ENCODE measurements around the gene RGPD3. TPM values are rescaled to one million over a fixed set of nuclear protein-coding genes. Genes with fewer than 3 reads are reported as not detected.
A peak's percentile ranks its signal among the peaks of the same experiment; 100 is the strongest.
"Not testable (repeated sequence)": the region's sequence is repeated elsewhere in the genome, so short reads cannot be mapped to it uniquely, and the experiment has no call there.

Gene RGPD3
- total RNA-seq, 4 donors from 2014 or later: 0.41 to 0.75 (median 0.48) TPM; not detected in 1

DNA sequence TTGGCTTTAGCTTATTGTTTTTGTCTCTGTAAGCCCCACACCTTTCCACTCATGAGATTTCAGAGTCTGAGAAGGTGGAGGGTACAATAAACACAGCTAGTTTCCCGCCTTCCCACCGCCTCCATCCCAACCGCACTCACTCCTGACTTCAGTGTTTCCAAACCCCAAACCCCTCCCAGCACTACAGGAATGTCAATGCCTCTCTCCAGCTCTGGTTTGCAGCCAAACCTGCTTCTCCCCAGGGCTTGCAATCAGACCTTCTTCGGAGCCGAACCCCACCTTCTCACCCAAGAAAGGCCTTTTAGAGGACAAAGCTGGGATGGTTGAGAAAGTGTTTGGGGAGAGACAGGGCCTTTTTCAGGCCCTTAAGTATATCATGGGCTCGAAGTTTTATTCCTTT is 24.7 kb upstream of the RGPD3 start:
- intact Hi-C loops (cut with DNase I; ENCODE audit: low total_unique reads); in situ Hi-C loops (cut with MboI; ENCODE audit: low pct_ligation_motif_present in 1 of 4, low pct_unique_long_range_greater_than_20kb in 1 of 4, low sequenced_read_pairs in 3 of 4); H3K4me3 ChIP-seq; DNase-seq; H3K27me3 ChIP-seq; H3K4me1 ChIP-seq; H3K36me3 ChIP-seq; H3K27ac ChIP-seq; H3K9me3 ChIP-seq: not testable (repeated sequence)
- WGBS, 2 donors (ENCODE audit: low coverage in 1 of 2): 40 to 68% methylated on average over 4 to 6 of the region's 6 CpGs

- H3K27me3 ChIP-seq; H3K4me3 ChIP-seq; H3K27ac ChIP-seq; H3K36me3 ChIP-seq; DNase-seq; intact Hi-C loops (cut with DNase I; ENCODE audit: low total_unique reads); H3K4me1 ChIP-seq; in situ Hi-C loops (cut with MboI; ENCODE audit: low pct_ligation_motif_present in 1 of 4, low pct_unique_long_range_greater_than_20kb in 1 of 4, low sequenced_read_pairs in 3 of 4); H3K9me3 ChIP-seq: not testable (repeated sequence)
- 77% methylated on average over 6 of the region's 6 CpGs; no CpG with 5 or more reads in 1 of the 2 donors for WGBS, 2 donors (ENCODE audit: low coverage in 1 of 2)
Observed at GRCh38 chr2:106492399-106492798, 24.2 kb upstream of the RGPD3 start.

GRCh38 chr2:106489701-106490100 is 21.5 kb upstream of the RGPD3 start:
- H3K4me1 ChIP-seq; in situ Hi-C loops (cut with MboI; ENCODE audit: low pct_ligation_motif_present in 1 of 4, low pct_unique_long_range_greater_than_20kb in 1 of 4, low sequenced_read_pairs in 3 of 4); intact Hi-C loops (cut with DNase I; ENCODE audit: low total_unique reads); H3K36me3 ChIP-seq; DNase-seq; H3K4me3 ChIP-seq; H3K9me3 ChIP-seq; H3K27ac ChIP-seq: not testable (repeated sequence)
- WGBS, 2 donors (ENCODE audit: low coverage in 1 of 2): 76% methylated on average over 6 of the region's 6 CpGs; no CpG with 5 or more reads in 1 of the 2 donors
- H3K27me3 ChIP-seq: peaks cover 12% of the 10 kb centered on the region

- in situ Hi-C loops (cut with MboI; ENCODE audit: low pct_ligation_motif_present in 1 of 4, low pct_unique_long_range_greater_than_20kb in 1 of 4, low sequenced_read_pairs in 3 of 4); H3K9me3 ChIP-seq; H3K4me1 ChIP-seq; H3K27ac ChIP-seq; H3K36me3 ChIP-seq; intact Hi-C loops (cut with DNase I; ENCODE audit: low total_unique reads): not testable (repeated sequence)
- DNase-seq: peak; percentile 18
- peaks cover 12% of the 10 kb centered on the region for H3K27me3 ChIP-seq
- 12 to 29% methylated on average over 6 to 24 of the region's 44 CpGs for WGBS, 2 donors (ENCODE audit: low coverage in 1 of 2)
- peak overlapping the region in 1 of 4 donors; percentile 33 for H3K4me3 ChIP-seq
Observed at GRCh38 chr2:106487386-106488191, 19.4 kb upstream of the RGPD3 start.

GRCh38 chr2:106486551-106487385 is 18.6 kb upstream of the RGPD3 start, which contains the start of gene CD8B2:
CD8B2 (plus strand) TSS chr2:106487364; CDS start chr2:106487427, 63 bp downstream.
- Histone ChIP-seq H3K27me3 (peaks cover 12% of the 10 kb centered on the region), H3K4me3 (peak within 1 kb of the TSS in 1 of 4 donors; percentile 33)
- DNase-seq; H3K4me1 ChIP-seq; intact Hi-C loops (cut with DNase I; ENCODE audit: low total_unique reads); H3K36me3 ChIP-seq; in situ Hi-C loops (cut with MboI; ENCODE audit: low pct_ligation_motif_present in 1 of 4, low pct_unique_long_range_greater_than_20kb in 1 of 4, low sequenced_read_pairs in 3 of 4); H3K9me3 ChIP-seq; H3K27ac ChIP-seq: not testable (repeated sequence)
- WGBS, 2 donors (ENCODE audit: low coverage in 1 of 2): 56% methylated on average over 11 of the region's 39 CpGs; no CpG with 5 or more reads in 1 of the 2 donors

DNA sequence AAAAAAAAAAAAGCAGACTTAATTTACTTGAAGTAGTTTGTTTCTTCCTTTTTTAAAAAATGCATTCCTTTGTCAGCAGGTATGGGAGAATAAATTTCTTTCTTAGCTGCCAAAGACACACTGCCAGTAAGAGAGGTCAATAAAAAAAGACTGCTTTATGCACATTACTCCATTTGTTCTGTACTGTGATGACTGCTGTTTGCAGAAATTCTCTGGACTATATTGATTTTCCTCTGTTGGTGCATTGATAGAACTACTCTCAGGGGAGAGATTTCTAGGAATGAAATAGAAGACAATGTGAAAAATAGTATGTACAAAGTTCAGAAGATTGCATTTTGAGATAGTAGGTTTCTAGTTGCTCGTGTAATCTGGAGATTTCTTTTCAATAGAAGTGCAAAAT is 11.3 kb upstream of the RGPD3 start:
- in situ Hi-C loops (cut with MboI; ENCODE audit: low pct_ligation_motif_present in 1 of 4, low pct_unique_long_range_greater_than_20kb in 1 of 4, low sequenced_read_pairs in 3 of 4); H3K9me3 ChIP-seq; H3K27me3 ChIP-seq; DNase-seq; H3K4me1 ChIP-seq; H3K4me3 ChIP-seq; intact Hi-C loops (cut with DNase I; ENCODE audit: low total_unique reads); H3K36me3 ChIP-seq; H3K27ac ChIP-seq: not testable (repeated sequence)
- no CpG with 5 or more reads among the region's 1 CpG for WGBS, 2 donors (ENCODE audit: low coverage in 1 of 2)

DNA sequence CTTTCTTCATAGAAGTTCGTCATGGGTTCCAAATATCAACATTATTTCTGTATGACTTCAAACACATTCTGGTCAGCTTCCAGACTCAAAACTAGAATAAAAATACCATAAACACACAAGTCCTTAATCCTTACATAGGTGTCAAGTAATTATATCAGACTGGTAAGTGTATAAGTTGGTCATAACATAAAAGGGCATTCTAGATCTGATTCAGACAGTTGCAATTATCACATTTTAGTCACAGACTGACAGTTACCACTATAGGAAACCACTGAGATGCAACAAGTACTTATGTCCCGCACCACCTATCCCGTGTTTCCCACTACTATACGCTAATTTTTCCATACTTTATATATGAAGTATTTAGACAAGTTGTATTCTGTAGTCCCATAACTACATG is 9.4 kb upstream of the RGPD3 start:
- DNase-seq; H3K4me1 ChIP-seq; H3K27me3 ChIP-seq; in situ Hi-C loops (cut with MboI; ENCODE audit: low pct_ligation_motif_present in 1 of 4, low pct_unique_long_range_greater_than_20kb in 1 of 4, low sequenced_read_pairs in 3 of 4); H3K9me3 ChIP-seq; H3K36me3 ChIP-seq; H3K27ac ChIP-seq; H3K4me3 ChIP-seq; intact Hi-C loops (cut with DNase I; ENCODE audit: low total_unique reads): not testable (repeated sequence)
- whole genome bisulfite sequencing, 2 donors (ENCODE audit: low coverage in 1 of 2): 85% methylated on average over 3 of the region's 4 CpGs; no CpG with 5 or more reads in 1 of the 2 donors

Data from transverse colon (tissue), 4 donors.